ENCODE data around the gene SMIM36.

Gene SMIM36

DNA sequence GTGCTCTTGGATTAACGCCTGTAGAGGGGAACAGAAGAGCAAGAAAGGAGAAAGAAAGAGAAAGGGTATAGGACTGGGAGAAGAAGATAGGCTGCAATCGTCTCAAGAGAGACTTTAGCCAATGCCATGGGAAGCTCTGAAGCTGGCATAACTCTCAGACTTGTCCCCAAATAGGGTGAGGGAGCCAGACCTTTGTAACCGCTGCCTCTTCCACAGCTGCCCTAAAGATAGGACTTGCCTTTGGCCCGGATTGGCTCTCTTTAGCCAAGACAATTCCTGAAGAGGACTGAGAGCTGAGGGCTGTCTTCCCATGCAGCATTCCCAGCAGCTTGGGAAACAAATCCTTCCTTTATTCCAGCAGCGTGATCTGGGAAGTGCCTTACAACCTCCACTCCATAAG lies 68.8 kb downstream of the SMIM36 start:
- no peaks in the 10 kb centered on the region for H3K9me3 ChIP-seq
- H3K27me3 ChIP-seq, result no peaks in the 10 kb centered on the region
- no peak overlapping the region for H3K27ac ChIP-seq
- H3K4me3 ChIP-seq (ENCODE audit: low read depth in 1 of 2, low read length in 1 of 2), result no peak overlapping the region
- H3K4me1 ChIP-seq (ENCODE audit: control insufficient read depth in 1 of 2, insufficient read depth in 1 of 2, low read depth in 1 of 2, low read length in 1 of 2), result peaks cover under 1% of the 10 kb centered on the region in 2 experiments
- H3K36me3 ChIP-seq, result no peaks in the 10 kb centered on the region
- TF ChIP-seq, protein P1, sequence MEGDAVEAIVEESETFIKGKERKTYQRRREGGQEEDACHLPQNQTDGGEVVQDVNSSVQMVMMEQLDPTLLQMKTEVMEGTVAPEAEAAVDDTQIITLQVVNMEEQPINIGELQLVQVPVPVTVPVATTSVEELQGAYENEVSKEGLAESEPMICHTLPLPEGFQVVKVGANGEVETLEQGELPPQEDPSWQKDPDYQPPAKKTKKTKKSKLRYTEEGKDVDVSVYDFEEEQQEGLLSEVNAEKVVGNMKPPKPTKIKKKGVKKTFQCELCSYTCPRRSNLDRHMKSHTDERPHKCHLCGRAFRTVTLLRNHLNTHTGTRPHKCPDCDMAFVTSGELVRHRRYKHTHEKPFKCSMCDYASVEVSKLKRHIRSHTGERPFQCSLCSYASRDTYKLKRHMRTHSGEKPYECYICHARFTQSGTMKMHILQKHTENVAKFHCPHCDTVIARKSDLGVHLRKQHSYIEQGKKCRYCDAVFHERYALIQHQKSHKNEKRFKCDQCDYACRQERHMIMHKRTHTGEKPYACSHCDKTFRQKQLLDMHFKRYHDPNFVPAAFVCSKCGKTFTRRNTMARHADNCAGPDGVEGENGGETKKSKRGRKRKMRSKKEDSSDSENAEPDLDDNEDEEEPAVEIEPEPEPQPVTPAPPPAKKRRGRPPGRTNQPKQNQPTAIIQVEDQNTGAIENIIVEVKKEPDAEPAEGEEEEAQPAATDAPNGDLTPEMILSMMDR (IDR thresholded peaks at IDR 0.05), result no peak

DNA sequence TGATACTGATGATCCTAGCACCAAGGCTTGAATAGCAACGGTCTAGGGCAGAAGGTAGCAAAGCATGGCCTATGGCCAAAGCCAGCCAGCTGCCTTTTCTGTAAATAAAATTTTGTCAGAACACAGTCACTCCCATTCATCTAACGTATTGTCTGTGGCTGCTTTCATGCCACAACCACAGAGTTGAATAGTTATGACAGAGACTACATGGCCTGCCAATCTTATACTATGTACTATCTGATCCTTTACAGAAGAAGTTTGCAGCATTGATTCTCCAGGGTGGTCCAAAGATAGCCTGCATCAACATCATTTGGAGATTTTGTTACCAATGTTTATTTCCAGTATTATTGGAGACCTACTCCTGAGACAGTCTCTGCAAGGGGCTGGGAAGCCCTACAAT lies 69.7 kb downstream of the SMIM36 start:
- TF ChIP-seq, protein P1 (IDR thresholded peaks at IDR 0.05), result no peak
- Histone ChIP-seq H3K4me1 (ENCODE audit: control insufficient read depth in 1 of 2, insufficient read depth in 1 of 2, low read depth in 1 of 2, low read length in 1 of 2) (peaks cover 7 to 9% of the 10 kb centered on the region in 2 experiments), H3K9me3 (no peaks in the 10 kb centered on the region), H3K4me3 (ENCODE audit: low read depth in 1 of 2, low read length in 1 of 2) (no peak overlapping the region), H3K27ac (no peak overlapping the region), H3K36me3 (no peaks in the 10 kb centered on the region), H3K27me3 (no peaks in the 10 kb centered on the region)

DNA sequence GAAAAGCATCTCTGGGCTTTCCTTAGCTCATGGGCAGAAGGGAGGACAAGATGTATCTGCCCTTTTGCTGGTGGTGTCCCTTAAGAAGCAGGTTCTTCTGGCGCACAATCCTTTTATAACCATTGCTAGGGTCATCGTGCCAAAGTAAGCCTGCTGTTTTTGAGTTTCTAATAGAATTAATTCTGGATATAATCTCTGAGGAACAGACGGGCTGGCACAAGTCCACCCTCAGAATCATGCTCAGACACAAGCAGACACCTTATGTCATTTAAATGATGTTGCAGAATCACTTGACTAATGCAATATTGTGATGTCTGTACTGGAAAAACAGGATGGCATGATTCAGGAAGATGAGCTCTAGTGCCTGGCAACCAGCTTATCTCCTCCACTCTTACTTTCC lies 70.9 kb downstream of the SMIM36 start:
- Histone ChIP-seq H3K36me3 (no peaks in the 10 kb centered on the region), H3K4me3 (ENCODE audit: low read depth in 1 of 2, low read length in 1 of 2) (no peak overlapping the region), H3K4me1 (ENCODE audit: control insufficient read depth in 1 of 2, insufficient read depth in 1 of 2, low read depth in 1 of 2, low read length in 1 of 2) (peaks cover 9 to 10% of the 10 kb centered on the region in 2 experiments), H3K27me3 (no peaks in the 10 kb centered on the region), H3K9me3 (no peaks in the 10 kb centered on the region), H3K27ac (no peak overlapping the region)
- TF ChIP-seq, protein P1 (IDR thresholded peaks at IDR 0.05), result no peak

DNA sequence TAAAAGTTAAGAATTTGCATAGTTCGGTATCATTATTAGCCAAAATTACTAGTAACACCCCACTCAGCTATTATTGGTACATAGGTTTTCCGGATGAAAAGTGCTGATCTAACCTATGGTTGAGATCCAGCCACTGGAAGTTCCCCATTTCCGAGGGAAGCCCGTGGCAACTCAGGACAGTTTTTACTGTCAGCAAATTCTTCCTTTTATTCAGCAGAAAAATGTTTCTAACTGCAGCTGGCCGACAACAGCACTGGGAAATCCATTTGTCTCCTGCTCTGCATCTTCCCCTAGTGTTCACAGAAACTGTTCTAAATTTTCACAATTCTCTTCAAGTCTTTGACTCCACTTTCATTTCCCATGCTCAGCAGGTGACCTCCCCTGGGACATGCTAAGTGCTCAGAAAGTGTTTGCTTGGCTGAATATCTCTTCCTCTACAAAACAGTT lies 74.1 kb downstream of the SMIM36 start:
- no peak overlapping the region for H3K27ac ChIP-seq
- no peak overlapping the region for H3K4me3 ChIP-seq (ENCODE audit: low read depth in 1 of 2, low read length in 1 of 2)
- no peaks in the 10 kb centered on the region for H3K27me3 ChIP-seq
- TF ChIP-seq, protein P1 (IDR thresholded peaks at IDR 0.05), result no peak
- no peaks in the 10 kb centered on the region for H3K9me3 ChIP-seq
- peaks cover 10 to 13% of the 10 kb centered on the region in 2 experiments for H3K4me1 ChIP-seq (ENCODE audit: control insufficient read depth in 1 of 2, insufficient read depth in 1 of 2, low read depth in 1 of 2, low read length in 1 of 2)
- no peaks in the 10 kb centered on the region for H3K36me3 ChIP-seq

DNA sequence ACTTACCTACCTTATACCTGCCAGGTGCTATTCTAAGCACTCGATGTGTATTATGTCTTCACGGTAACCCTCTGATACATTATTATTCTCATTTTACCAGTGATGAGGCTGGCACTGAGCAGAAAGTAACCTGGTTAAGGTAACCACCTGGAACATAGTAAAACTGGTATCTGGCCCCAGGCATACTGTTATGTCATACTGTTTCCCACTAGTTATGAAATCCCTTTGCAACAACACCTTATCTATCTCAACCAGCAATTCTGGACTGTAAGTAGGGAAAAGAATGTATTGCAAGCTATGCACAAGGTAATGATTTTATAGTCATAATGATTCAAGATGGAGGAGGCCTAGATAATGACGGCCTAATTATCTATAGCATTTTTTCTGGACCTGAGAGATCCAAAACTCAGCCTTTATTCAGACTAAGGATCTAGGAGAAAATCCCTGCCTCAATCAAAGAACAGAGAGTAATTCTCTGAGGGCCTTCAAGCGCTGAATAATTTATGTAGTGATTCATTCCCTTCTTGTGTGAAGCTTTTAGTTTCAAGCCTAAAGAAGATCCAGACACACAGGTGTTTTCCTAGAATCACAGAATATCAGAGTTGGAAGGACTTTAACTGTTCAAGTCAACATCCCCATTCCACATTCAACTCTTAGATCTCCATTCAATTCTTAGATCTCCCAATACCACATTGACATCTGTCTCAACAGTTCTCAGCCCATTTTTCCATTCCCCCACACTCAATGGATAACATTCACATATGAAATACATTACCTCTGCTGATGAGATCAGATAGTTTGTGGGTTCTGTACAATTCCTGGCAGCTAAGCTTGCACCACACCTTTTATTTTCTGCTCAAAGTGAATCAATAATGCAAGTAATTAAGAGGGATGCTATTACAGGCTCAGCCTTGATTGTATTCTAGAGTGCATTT lies 74.8 kb downstream of the SMIM36 start:
- Histone ChIP-seq H3K27ac (no peak overlapping the region), H3K4me1 (ENCODE audit: control insufficient read depth in 1 of 2, insufficient read depth in 1 of 2, low read depth in 1 of 2, low read length in 1 of 2) (peaks cover 10 to 13% of the 10 kb centered on the region in 2 experiments), H3K9me3 (no peaks in the 10 kb centered on the region), H3K27me3 (no peaks in the 10 kb centered on the region), H3K36me3 (no peaks in the 10 kb centered on the region), H3K4me3 (ENCODE audit: low read depth in 1 of 2, low read length in 1 of 2) (no peak overlapping the region)
- TF ChIP-seq, protein P1 (IDR thresholded peaks at IDR 0.05), result no peak
